A549 treated with Hydrocortisone at 1 μM for 4 hours (cell line): Measurements from ENCODE around the gene IGSF1. TPM values are rescaled to one million over a fixed set of nuclear protein-coding genes. Genes with fewer than 3 reads are reported as not detected.

Experiments used
- total RNA-seq: library from RNA; stranded (reverse); fragments of 200-300 nt; extraction: Qiagen RNA extraction; gene quantifications from 5 replicates; pipeline ENCODE4 v1.2.3, GENCODE V29; 2022

The IGSF1 gene, protein sequence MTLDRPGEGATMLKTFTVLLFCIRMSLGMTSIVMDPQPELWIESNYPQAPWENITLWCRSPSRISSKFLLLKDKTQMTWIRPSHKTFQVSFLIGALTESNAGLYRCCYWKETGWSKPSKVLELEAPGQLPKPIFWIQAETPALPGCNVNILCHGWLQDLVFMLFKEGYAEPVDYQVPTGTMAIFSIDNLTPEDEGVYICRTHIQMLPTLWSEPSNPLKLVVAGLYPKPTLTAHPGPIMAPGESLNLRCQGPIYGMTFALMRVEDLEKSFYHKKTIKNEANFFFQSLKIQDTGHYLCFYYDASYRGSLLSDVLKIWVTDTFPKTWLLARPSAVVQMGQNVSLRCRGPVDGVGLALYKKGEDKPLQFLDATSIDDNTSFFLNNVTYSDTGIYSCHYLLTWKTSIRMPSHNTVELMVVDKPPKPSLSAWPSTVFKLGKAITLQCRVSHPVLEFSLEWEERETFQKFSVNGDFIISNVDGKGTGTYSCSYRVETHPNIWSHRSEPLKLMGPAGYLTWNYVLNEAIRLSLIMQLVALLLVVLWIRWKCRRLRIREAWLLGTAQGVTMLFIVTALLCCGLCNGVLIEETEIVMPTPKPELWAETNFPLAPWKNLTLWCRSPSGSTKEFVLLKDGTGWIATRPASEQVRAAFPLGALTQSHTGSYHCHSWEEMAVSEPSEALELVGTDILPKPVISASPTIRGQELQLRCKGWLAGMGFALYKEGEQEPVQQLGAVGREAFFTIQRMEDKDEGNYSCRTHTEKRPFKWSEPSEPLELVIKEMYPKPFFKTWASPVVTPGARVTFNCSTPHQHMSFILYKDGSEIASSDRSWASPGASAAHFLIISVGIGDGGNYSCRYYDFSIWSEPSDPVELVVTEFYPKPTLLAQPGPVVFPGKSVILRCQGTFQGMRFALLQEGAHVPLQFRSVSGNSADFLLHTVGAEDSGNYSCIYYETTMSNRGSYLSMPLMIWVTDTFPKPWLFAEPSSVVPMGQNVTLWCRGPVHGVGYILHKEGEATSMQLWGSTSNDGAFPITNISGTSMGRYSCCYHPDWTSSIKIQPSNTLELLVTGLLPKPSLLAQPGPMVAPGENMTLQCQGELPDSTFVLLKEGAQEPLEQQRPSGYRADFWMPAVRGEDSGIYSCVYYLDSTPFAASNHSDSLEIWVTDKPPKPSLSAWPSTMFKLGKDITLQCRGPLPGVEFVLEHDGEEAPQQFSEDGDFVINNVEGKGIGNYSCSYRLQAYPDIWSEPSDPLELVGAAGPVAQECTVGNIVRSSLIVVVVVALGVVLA (N-terminal part only)
- 0.28 to 0.37 TPM (median 0.30 TPM) in 5 replicates for total RNA-seq

DNA sequence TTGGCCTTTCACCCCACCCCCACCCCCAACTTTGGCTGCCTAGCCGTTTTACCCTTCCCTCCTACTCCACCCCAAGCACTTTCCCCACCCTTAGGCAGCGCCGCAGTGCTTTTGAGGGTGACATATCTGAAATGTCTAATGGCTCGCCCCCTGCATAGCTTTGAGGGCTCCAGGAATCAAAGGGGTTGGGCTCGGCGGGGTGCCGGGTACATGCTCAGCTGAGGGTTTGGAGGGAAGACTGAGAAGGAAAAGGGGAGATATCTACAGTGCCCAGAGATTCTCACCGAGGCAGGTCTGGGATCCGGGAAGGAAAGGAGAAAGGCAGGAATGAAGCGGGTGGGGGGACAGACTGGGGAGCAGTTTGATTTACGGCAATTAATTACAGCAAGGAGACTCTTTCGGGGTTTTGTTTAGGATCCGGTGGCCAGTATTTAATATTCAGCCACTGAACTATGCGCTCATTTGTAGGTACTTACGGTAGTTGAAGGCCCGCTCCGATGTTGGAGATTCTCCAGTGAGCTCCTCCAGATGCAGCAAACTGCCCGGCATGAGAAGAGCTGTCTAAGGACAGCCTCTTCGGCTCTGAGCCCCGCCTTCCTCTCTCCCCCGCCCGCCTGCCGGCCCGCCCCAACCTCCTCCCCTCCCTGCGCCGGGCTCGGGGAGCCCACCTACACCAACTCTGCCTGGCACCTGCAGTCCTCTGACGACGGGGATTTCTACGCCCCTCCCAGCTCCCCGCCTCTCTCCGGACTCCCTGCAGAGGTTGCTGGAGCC is at the start of gene IGSF1:
Gene IGSF1 (minus strand): TSS at position 569 of the 774 bp plus-strand sequence. CDS start 2,632 bp downstream, outside the sequence.

Other genes with a start within 250 kb of the IGSF1 start
- gene ARHGAP36, start 231.0 kb downstream of the IGSF1 start, total RNA-seq: not detected in 5 replicates